Neural cell (in vitro differentiated cells): ENCODE results near the gene TTF1. TPM values are rescaled to one million over a fixed set of nuclear protein-coding genes. Genes with fewer than 3 reads are reported as not detected.

Experiments
- H2AFZ ChIP-seq: fragments of 200-600, 300-800 bp; sonication (generic), shearing (Covaris generic); 2 replicates; pipeline ENCODE4 v1.6.0; 2014; ENCODE audit warnings: low read depth, mild to moderate bottlenecking, antibody characterized with exemption, low read length, moderate library complexity
- H3F3A ChIP-seq: fragments of 200-600 bp; shearing (Covaris generic); 2 replicates; pipeline ENCODE4 v1.6.1; 2016; ENCODE audit warnings: mild to moderate bottlenecking, moderate library complexity, mixed read lengths, antibody characterized with exemption, low read length; ENCODE audit not compliant: insufficient read depth, poor library complexity, severe bottlenecking
- H3K27ac ChIP-seq: fragments of 200-600, 300-800 bp; sonication (generic), shearing (Covaris generic); 2 replicates; pipeline ENCODE4 v1.5.1; 2014; ENCODE audit warnings: mild to moderate bottlenecking, low read length, moderate library complexity
- H3K27me3 ChIP-seq: fragments of 300-800, 200-600 bp; sonication (generic), shearing (Covaris generic); 2 replicates; pipeline ENCODE4 v1.6.0; 2014; ENCODE audit warnings: mild to moderate bottlenecking, low read depth, low read length, moderate library complexity; ENCODE audit not compliant: insufficient read depth
- H3K36me3 ChIP-seq: fragments of 300-800, 200-600 bp; sonication (generic), shearing (Covaris generic); 2 replicates; pipeline ENCODE4 v1.5.1; 2014; ENCODE audit warnings: mild to moderate bottlenecking, antibody characterized with exemption, low read length, moderate library complexity; ENCODE audit not compliant: insufficient read depth
- H3K4me2 ChIP-seq: fragments of 300-800, 200-600 bp; sonication (generic), shearing (Covaris generic); 2 replicates; pipeline ENCODE4 v1.6.0; 2014; ENCODE audit warnings: mild to moderate bottlenecking, low read length
- H3K4me3 ChIP-seq: fragments of 300-800, 200-600 bp; sonication (generic), shearing (Covaris generic); 2 replicates; pipeline ENCODE4 v1.5.1; 2014; ENCODE audit warnings: mild to moderate bottlenecking, low read length, moderate library complexity
- H3K79me2 ChIP-seq: fragments of 200-600 bp; shearing (Covaris generic); replicated peaks from 2 replicates; pipeline ENCODE4 v1.6.0; 2014; ENCODE audit warnings: mild to moderate bottlenecking, low read length, moderate library complexity; ENCODE audit not compliant: insufficient read depth
- H3K9ac ChIP-seq: fragments of 300-800, 200-600 bp; sonication (generic), shearing (Covaris generic); 2 replicates; pipeline ENCODE4 v1.6.1; 2016; ENCODE audit warnings: mild to moderate bottlenecking, low read length, mixed read lengths
- H3K9me2 ChIP-seq: fragments of 200-600 bp; shearing (Covaris generic); 2 replicates; pipeline ENCODE4 v1.6.1; 2016; ENCODE audit warnings: mild to moderate bottlenecking, low read length, mixed read lengths; ENCODE audit not compliant: insufficient read depth
- H3K9me3 ChIP-seq: fragments of 200-600, 300-800 bp; sonication (generic), shearing (Covaris generic); 2 replicates; pipeline ENCODE4 v1.6.1; 2016; ENCODE audit warnings: mild to moderate bottlenecking, mixed run types, low read length, moderate library complexity, mixed read lengths
- H4K20me1 ChIP-seq: fragments of 200-600 bp; shearing (Covaris generic); 2 replicates; pipeline ENCODE4 v1.6.1; 2016; ENCODE audit warnings: mild to moderate bottlenecking, mixed run types; ENCODE audit not compliant: insufficient read depth
- CTCF ChIP-seq: fragments of 450-650 bp; IDR thresholded peaks from 2 replicates; pipeline ENCODE4 v1.5.1; 2014; ENCODE audit warnings: antibody characterized with exemption, mild to moderate bottlenecking, moderate library complexity; ENCODE audit not compliant: poor library complexity, severe bottlenecking
- EP300 ChIP-seq: fragments of 450-650 bp; conservative IDR thresholded peaks from 2 replicates; pipeline ENCODE4 v1.6.1; 2014; ENCODE audit warnings: antibody characterized with exemption, mild to moderate bottlenecking, moderate library complexity; ENCODE audit not compliant: poor library complexity, severe bottlenecking
- EZH2 ChIP-seq: fragments of 200-600, 300-800 bp; shearing (Covaris generic), sonication (generic); IDR thresholded peaks from 2 replicates; pipeline ENCODE4 v1.6.1; 2014; ENCODE audit warnings: antibody characterized with exemption, low read length, borderline replicate concordance, mild to moderate bottlenecking; ENCODE audit not compliant: insufficient read depth, poor library complexity, severe bottlenecking
- MXI1 ChIP-seq: fragments of 450-650 bp; conservative IDR thresholded peaks from 2 replicates; pipeline ENCODE4 v1.6.1; 2014; ENCODE audit warnings: antibody characterized with exemption, mild to moderate bottlenecking; ENCODE audit not compliant: poor library complexity, severe bottlenecking
- POLR2AphosphoS5 ChIP-seq: IDR thresholded peaks from 2 replicates; pipeline ENCODE4 v1.6.1; 2012
- RAD21 ChIP-seq: fragments of 450-650 bp; conservative IDR thresholded peaks from 2 replicates; pipeline ENCODE4 v1.6.1; 2014; ENCODE audit warnings: antibody characterized with exemption, mild to moderate bottlenecking, moderate library complexity
- SMC3 ChIP-seq: fragments of 450-650 bp; conservative IDR thresholded peaks from 2 replicates; pipeline ENCODE4 v1.6.1; 2014; ENCODE audit warnings: antibody characterized with exemption, mild to moderate bottlenecking, moderate library complexity; ENCODE audit not compliant: poor library complexity
- polyA plus RNA-seq: library from polyadenylated mRNA; depleted of rRNA; stranded (reverse); fragments of >200 nt; gene quantifications from 2 replicates; pipeline ENCODE4 v1.2.3, GENCODE V29; 2014
- TF ChIP-seq, protein P1 (sequence below): IDR thresholded peaks from 2 replicates; pipeline ENCODE4 v1.6.1; 2012; ENCODE audit warnings: borderline replicate concordance

TTF1 gene
- polyA plus RNA-seq, 1 donor from 2014 or later: 27.1 TPM

GRCh38 chr9:132334364-132334763 is 72.3 kb downstream of the TTF1 start:
- Histone ChIP-seq H3K9me2 (no peaks in the 10 kb centered on the region), H3F3A (no peaks in the 10 kb centered on the region), H2AFZ (no peak overlapping the region), H3K9ac (no peak overlapping the region), H3K27me3 (no peaks in the 10 kb centered on the region), H3K27ac (no peak overlapping the region), H3K4me2 (no peak overlapping the region), H3K36me3 (peaks cover 39% of the 10 kb centered on the region), H3K9me3 (no peaks in the 10 kb centered on the region), H3K79me2 (no peaks in the 10 kb centered on the region), H3K4me3 (no peak overlapping the region), H4K20me1 (no peaks in the 10 kb centered on the region)
- TF ChIP-seq EP300 (no peak), RAD21 (no peak), CTCF (no peak), MXI1 (no peak), POLR2AphosphoS5 (no peak), EZH2 (no peak), SMC3 (no peak)
- TF ChIP-seq, protein P1, sequence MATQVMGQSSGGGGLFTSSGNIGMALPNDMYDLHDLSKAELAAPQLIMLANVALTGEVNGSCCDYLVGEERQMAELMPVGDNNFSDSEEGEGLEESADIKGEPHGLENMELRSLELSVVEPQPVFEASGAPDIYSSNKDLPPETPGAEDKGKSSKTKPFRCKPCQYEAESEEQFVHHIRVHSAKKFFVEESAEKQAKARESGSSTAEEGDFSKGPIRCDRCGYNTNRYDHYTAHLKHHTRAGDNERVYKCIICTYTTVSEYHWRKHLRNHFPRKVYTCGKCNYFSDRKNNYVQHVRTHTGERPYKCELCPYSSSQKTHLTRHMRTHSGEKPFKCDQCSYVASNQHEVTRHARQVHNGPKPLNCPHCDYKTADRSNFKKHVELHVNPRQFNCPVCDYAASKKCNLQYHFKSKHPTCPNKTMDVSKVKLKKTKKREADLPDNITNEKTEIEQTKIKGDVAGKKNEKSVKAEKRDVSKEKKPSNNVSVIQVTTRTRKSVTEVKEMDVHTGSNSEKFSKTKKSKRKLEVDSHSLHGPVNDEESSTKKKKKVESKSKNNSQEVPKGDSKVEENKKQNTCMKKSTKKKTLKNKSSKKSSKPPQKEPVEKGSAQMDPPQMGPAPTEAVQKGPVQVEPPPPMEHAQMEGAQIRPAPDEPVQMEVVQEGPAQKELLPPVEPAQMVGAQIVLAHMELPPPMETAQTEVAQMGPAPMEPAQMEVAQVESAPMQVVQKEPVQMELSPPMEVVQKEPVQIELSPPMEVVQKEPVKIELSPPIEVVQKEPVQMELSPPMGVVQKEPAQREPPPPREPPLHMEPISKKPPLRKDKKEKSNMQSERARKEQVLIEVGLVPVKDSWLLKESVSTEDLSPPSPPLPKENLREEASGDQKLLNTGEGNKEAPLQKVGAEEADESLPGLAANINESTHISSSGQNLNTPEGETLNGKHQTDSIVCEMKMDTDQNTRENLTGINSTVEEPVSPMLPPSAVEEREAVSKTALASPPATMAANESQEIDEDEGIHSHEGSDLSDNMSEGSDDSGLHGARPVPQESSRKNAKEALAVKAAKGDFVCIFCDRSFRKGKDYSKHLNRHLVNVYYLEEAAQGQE: no peak

DNA sequence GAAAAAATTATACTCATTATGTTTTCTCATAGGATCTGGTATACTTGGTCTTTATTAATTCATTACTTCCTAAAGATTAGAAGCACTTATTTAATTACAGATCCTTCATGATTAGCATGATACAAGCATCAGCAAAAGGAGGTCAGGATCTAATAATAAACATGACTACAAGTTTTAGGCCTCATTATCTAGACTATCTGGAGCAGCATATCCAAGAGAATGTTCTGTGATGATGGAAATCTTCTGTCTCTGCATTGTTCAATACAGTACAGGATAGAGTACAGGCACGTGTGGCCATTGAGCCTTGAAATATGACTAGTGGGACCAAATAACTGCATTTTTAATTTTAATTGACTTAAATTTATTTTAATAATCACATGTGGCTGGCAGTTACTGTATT is 73.1 kb downstream of the TTF1 start:
- H3K27ac ChIP-seq: no peak overlapping the region
- no peak overlapping the region for H3K4me2 ChIP-seq
- H4K20me1 ChIP-seq: no peaks in the 10 kb centered on the region
- H3K9me3 ChIP-seq: no peaks in the 10 kb centered on the region
- no peak overlapping the region for H3K4me3 ChIP-seq
- no peaks in the 10 kb centered on the region for H3K79me2 ChIP-seq
- TF ChIP-seq CTCF (no peak), RAD21 (no peak), SMC3 (no peak), EZH2 (no peak)
- no peak overlapping the region for H3K9ac ChIP-seq
- no peaks in the 10 kb centered on the region for H3K9me2 ChIP-seq
- H3K27me3 ChIP-seq: no peaks in the 10 kb centered on the region
- no peaks in the 10 kb centered on the region for H3F3A ChIP-seq
- H2AFZ ChIP-seq: no peak overlapping the region
- H3K36me3 ChIP-seq: peaks cover 45% of the 10 kb centered on the region
